SIG-M5 treated with dmso at 0.1 percent for 504 hours (cell line): ENCODE results near the gene GGACT.

Experiments used
- DNase-seq: peaks from one replicate; lab custom pipeline; 2025; ENCODE audit not compliant: unreplicated experiment; lab: John Stamatoyannopoulos, UW

GGACT gene

GRCh38 chr13:100515410-100515800, 73.2 kb downstream of the GGACT start:
- DNase-seq, result no peak

DNA sequence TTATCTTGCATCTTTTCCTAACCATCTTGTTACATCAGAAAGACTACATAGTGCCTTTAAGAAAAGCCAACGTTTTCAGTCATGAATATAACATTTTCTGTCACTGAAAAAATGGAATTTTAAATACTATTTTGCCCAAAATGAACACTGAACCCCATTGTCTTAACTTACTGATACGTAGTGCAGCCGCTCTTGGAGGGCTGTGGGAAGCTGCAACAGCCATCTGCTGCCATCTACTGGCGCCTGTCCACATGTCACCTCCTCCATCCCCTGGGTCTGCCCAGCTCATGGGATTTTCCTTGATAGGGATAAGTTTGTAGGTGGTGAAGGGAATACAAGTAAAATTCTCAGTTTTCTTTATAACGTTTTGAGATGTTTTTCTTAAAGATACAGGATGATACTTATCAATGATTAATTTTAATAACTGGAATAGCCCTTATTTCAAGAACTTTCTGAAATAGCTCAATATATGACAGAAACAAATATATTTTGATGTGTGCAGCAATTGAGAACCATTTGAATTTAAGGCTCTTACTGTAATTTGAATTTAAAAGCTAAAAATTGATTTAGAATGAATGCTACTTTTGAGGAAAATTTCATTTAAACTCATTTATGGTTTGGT, 73.7 kb downstream of the GGACT start:
- DNase-seq, result peak; percentile 65

GRCh38 chr13:100513987-100514670, 74.5 kb downstream of the GGACT start:
- DNase-seq, result peak; percentile 28

DNA sequence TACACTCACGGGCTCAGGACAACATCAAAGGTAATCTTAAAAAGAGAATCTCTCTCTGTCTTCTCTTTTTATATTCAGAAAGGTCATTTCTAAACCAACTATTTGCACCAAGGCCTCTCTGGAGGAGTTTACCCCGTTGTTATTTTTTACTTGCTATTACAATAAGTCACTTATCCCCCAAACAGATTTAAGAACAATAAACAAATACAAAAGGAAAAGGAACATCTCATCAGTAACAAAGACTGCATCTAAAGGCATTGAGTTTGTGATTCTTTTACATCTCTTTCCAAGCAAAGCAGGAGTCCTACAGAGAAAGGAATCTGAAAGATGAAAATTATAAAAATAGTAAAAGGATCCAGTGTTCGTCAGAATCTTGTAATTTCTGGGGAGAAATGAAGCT, 75.4 kb downstream of the GGACT start:
- no peak for DNase-seq

GRCh38 chr13:100512422-100512821, 76.2 kb downstream of the GGACT start:
- DNase-seq, result no peak

DNA sequence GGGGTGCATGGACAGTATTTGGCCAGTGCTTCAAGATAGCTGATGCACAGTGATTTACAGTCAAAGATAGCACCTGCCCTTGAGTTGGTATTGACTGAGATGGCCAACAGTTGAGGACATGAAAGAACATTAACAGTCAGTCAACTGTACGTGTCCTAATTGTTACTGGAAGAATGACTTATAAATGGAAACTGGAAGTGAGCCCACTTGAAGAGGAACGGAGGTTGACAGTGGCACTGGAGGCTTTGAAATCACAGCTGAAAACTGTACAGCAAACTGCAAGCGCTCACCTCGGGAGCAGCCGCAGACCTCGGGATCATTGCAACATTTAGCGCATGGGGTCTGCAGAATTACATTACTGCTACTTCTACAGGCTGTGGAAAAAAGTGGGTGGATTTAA, 77.1 kb downstream of the GGACT start:
- DNase-seq, result peak; percentile 32

DNA sequence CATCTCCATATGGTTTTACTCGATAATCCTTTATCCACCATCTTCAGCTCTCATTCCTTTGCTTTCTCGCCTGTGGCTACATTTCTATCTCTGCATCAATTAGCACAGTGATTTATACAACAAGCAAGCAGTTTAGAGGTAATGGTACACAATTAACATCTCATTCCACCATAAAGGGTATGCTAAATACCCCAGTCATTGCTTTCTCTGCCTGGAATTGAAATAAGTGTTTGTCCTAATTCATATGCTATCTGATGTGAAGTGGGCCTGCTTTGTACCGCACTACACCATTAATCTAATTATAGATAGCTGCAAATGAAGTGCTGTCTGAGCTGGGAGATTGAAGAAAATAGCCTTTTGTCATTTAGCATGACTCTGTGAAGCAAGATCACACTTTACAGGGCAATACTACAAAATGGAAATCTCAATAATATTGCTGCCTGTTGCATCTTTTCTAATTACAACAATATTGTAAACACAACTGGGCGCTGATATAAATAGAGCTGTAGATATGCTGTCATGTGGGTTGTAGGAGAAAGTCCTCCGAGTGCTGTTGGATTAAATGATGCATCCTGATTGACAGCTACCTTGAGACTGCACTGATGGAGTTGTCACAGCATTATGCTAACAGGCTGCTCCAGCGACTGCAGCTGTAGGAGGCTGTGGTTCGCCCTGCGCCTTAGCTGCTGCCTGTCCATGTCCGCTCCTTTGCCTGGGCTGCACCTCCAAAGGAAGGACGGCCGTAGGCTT, 78.2 kb downstream of the GGACT start:
- DNase-seq, result no peak

DNA sequence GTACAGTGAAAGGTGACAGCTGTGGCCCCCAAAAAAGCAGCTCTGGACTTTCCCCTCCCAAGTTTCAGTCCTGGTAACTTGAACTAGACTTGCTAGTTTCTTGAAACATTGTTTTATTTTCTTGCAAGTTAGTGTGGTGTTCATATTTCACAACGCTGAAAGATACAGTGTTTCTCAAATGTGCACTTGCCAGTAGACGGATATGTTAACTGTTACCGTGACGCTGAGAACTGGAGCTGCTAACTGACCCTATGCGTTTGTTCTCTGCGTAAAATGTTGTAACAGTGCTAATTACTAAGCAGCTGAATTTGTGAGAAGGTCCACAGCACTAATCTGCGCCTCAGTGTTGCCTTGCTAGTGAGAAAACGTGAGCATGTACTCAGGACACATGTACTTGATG, 79.6 kb downstream of the GGACT start:
- DNase-seq, result no peak

GRCh38 chr13:100508455-100508854, 80.1 kb downstream of the GGACT start:
- DNase-seq, result no peak

DNA sequence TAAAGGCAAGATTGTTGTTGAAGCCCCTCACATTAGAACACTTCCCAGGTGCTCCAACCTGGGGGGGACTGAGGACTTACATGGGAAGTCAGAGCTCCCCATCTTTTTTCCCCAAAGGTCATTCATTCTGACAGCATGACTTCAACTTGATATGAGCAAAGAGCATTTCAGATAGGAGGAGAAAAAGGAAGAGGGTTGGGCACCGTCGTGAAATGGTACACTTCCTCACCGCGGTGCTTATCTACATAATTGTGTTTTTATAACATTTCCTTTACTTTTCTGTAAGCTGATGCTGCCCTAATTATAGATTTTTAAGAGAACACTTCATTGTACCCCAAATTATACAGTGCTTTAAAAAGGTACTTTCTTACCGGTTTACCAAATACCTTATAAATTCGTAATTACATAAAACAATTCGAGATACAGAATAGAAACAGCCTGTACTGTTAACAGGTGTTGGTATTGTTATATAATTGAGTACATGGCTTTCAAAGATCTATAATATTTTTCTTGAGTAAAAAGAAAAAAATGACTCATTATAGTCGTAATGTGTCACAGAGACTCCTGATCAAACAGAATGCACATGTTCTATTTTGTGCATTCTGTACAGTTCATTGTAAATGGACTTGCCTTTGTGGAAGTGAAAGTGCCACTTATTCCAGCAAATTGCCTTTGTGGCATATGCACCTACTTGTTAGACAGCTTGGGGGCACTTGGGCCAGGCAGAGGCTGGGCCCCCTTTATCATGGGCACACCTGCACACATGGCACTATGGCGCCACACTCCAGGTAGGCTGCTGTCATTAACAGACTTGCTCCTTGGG, 81.8 kb downstream of the GGACT start:
- DNase-seq, result peak; percentile 33

DNA sequence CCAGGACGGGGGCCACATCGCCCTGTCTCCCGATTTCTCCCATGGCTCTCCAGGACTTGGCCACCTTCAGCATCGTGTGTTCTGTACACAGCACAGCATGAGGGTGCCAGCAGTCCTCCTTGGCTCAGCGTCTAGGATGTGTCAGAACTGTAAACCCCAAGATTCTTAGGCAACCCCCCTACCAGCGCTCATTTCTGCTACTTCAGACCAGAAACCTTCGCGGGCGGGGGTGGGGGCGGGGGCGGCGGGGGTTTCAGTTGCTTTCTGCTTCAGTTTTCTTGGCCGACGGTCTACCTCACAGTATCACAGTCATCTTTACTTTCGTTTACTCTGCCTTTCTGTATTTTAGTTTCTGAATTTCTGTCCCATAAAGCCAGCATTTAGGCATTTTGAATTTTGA, 82.4 kb downstream of the GGACT start:
- DNase-seq, result no peak

- DNase-seq, result no peak
Observed at GRCh38 chr13:100503622-100504021, 85.0 kb downstream of the GGACT start.

DNA sequence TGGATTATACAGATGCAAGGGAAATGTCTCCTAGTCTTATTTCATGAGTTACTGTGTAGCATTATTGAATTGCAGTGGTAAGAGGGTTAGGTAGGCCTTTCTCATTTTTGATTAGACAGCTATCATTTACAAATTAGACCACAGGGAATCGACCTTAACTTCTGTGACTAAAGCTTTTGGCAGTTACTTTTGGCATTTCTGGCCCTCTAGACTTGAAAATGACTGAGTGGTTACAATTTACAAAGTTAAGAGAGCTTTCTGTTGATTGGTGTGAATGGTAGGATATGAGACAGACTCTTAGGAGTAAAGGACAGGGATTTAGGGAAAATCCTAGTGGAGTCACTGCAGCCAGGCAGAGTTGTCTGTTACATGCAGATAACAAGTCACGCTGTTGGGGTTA, 86.1 kb downstream of the GGACT start:
- no peak for DNase-seq

GRCh38 chr13:100497389-100497788, 91.2 kb downstream of the GGACT start:
- no peak for DNase-seq

- DNase-seq, result no peak
Observed at GRCh38 chr13:100495455-100495854, 93.1 kb downstream of the GGACT start.

- DNase-seq, result peak; percentile 91
Observed at GRCh38 chr13:100493418-100493817, 95.2 kb downstream of the GGACT start.

GRCh38 chr13:100491164-100491842, 97.3 kb downstream of the GGACT start:
- DNase-seq, result peak; percentile 82

GRCh38 chr13:100490692-100491091, 97.9 kb downstream of the GGACT start:
- DNase-seq, result no peak

- DNase-seq, result no peak
Observed at GRCh38 chr13:100485265-100485664, 103.3 kb downstream of the GGACT start.

GRCh38 chr13:100484702-100485101, 103.9 kb downstream of the GGACT start:
- DNase-seq, result no peak

GRCh38 chr13:100483841-100484381, 104.7 kb downstream of the GGACT start:
- no peak for DNase-seq
